GM19240 (cell line): Measurements from ENCODE around the gene ADGRF5.
"Not testable (repeated sequence)": the region's sequence is repeated elsewhere in the genome, so short reads cannot be mapped to it uniquely, and the experiment has no call there.

Source experiments
- DNase-seq: peaks from one replicate; pipeline ENCODE4 v3.0.0; 2011; ENCODE audit warnings: low spot score; ENCODE audit not compliant: insufficient read length

Gene ADGRF5

DNA sequence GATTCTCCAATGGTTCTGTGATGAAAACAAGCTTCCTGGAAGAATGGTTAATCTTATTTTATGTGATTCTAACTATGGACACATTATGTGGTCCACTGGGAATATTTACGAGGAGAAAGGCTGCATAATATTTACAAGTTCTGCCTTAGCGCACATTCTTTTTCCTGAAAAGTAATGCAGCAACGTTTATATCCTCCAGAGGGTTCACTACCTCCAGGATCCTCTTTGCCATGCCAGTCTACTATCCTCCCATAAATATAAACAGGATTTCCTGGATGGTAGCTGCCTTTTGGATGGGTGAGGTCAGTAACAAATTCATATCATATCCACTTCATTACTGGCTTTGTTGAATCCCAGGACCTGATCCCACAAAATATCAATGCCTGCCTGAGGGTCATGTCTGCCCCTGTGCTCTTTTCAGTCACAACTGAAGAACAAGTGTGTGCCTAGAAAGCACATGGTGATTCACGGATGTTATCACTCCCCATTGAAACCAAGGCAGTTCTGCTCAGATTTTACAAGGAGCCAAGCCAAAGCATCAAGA, 30.4 kb downstream of the ADGRF5 start:
- no peak for DNase-seq

DNA sequence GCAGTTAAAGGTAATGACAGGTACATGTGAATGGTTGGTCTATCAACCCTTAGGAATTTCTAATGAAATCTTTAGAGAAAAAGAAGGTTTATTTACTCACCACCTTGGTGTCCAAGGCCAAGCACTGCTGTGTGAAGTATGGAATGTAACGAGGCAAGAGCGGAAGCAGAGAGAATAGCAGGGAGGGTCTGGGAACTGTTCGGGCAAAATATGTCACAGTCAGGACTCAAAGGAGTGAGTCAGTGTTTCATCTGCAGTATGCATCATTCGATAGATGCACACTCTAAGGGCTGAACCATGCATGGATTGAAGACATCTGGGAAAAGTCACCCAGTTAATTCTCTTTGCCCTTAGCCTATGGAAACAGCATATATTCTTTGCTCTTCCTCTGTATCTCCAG, 33.2 kb downstream of the ADGRF5 start:
- DNase-seq, result no peak

GRCh38 chr6:46888031-46888430, 33.7 kb downstream of the ADGRF5 start:
- no peak for DNase-seq

- no peak for DNase-seq
Observed at GRCh38 chr6:46882645-46883044, 39.1 kb downstream of the ADGRF5 start.

DNA sequence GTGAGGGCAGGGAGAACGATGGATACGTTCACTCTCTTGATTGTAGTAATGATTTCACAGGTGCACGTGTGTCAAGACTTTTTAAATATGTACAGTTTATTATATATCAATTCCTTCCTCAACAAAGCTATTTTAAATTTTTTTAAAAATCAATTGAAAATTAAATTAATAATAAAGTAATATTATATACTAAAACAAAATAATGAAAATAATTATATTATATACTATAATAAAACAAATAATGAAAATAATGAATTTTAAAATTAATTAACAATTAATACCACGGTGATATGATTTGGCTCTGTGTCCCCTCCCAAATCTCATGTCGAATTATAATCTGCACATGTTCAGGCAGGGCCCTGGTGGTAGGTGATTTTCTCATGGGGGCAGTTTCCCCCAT, 42.7 kb downstream of the ADGRF5 start:
- no peak for DNase-seq

- DNase-seq, result no peak
Observed at GRCh38 chr6:46876126-46876525, 45.6 kb downstream of the ADGRF5 start.

DNA sequence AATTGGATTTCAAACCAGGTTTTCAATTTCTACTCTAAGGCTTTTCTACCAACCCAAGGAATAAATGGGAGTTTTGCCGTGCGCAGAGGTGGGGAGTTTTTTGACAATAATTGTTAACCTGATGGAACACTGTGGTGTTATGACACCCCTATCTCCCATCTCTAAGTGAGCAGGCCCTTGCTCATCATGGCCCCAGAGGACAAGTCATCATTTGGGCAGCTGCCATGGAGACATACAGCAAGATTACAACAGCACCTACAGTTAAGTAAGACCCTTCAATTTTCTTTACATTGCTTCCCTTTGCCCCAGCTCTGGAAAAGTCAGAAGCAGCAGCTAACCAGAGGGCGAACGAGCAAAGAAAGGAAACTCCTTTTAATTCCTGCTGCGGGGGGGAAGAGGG, 54.3 kb downstream of the ADGRF5 start:
- no peak for DNase-seq

- DNase-seq, result no peak
Observed at GRCh38 chr6:46865221-46865620, 56.5 kb downstream of the ADGRF5 start.

GRCh38 chr6:46863791-46864190, 57.9 kb downstream of the ADGRF5 start:
- no peak for DNase-seq

DNA sequence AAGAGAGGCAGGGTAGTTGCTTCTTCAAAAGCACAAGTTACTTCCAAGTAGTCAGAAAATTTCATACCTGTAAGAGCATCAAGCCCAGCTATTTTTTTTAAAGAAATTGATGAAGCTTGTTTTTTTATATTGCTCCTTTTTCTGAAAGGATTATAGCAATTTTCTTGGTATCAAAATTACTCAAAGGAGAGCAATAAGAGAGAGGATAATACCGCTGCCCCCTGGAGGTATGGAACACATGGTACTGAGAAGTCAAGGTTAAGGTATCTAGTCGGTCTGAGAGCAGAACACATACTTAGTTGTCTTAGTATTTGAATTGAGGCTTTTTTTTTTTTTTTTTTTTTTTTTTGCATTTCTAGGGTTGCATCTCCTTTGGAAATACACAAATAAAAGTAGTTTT, 59.4 kb downstream of the ADGRF5 start:
- no peak for DNase-seq

GRCh38 chr6:46855966-46856365, 65.8 kb downstream of the ADGRF5 start:
- not testable (repeated sequence) for DNase-seq

DNA sequence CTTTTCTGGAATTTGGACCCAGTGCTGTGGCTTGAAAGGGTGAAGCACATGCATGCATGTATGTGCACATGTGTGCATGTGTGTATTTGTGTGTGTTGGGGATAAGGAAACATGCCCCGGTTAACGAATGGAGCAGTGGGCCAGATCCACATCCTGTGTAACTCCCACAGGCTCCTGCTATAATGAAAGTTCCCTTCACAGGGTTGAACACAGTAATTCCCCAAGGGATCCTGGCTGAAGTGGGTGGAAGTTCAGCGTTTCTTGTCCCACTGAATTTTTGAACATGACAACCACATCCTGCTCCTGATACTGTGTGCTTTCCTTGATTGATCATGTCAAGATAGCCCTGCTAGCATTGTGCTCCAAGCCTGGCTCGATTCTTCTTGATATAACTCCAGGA, 70.2 kb downstream of the ADGRF5 start:
- DNase-seq, result not testable (repeated sequence)

DNA sequence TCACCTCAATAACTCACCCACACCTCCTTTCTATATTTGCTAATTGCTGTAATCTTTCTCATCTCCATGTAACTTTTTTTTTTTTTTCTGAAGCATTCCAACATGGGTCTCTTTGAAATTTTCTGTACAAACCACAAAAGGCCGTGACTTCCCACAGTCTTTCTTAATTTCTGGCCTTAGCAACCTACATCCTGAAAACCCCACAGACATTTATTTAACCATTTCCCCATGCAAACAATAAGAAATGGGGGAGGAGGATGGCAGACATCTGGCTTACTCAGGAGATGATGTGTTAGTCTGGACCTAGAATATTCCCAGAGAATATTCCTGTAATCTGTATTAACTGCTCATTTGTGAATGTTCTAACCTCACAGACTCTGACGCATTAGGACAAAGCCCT, 70.9 kb downstream of the ADGRF5 start:
- no peak for DNase-seq

DNA sequence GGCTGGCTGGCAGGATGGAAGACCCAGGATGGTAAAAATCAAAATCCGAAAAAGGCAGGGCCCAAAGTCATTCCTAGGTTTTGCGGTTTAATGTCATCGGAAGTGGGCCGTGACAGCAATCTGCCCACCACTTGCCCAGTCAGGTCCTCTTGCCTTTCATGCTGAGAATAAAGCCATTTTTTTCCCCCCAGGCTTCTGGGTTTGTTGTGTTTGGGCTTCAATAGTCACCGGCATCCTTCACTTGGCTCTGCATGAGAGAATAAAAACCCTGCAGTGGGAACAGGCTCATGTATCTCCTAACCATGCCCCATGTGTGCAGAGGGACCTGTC, 72.4 kb downstream of the ADGRF5 start:
- no peak for DNase-seq

GRCh38 chr6:46848684-46849360, 72.9 kb downstream of the ADGRF5 start:
- DNase-seq, result peak; percentile 32

GRCh38 chr6:46845126-46845525, 76.6 kb downstream of the ADGRF5 start:
- DNase-seq, result no peak

GRCh38 chr6:46842252-46842846, 79.4 kb downstream of the ADGRF5 start:
- not testable (repeated sequence) for DNase-seq

DNA sequence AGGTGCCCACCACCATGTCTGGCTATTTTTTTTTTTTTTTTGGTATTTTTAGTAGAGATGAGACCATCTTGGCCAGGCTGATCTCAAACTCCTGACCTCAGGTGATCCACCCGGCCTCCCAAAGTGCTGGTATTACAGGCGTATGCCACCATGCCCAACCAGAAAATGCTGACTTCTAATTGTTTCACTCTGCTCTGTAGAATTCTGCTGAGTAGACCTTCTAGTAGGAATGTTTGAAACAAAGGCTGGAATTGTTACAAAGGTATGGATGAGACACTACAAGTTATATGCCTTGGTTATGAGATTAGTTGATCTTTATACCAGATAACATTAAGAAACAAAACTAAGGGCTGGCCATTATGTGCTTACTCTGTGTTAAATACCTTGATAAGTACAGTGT, 83.7 kb downstream of the ADGRF5 start:
- DNase-seq, result no peak

- DNase-seq, result not testable (repeated sequence)
Observed at GRCh38 chr6:46834991-46835390, 86.7 kb downstream of the ADGRF5 start.

- not testable (repeated sequence) for DNase-seq
Observed at GRCh38 chr6:46834257-46834916, 87.4 kb downstream of the ADGRF5 start.

- no peak for DNase-seq
Observed at GRCh38 chr6:46832816-46833215, 88.9 kb downstream of the ADGRF5 start.

DNA sequence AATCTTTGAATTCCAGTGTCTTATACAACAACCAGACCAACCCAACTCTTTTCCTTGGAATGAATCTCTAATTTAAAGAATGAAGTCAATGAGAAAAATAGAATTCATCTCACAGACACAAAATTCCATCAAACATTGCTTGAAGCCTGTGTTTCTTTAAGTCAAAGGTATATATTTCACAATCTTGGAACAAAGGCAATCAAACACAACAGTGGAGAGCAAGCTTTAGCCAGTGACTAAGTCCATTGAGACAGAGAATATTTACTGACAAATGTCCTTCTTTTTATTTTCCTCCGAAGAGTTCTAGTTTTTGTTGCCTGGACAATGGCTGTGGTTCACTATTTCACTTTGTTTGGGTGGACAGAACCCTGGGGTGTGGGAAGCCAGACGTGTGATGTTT, 92.8 kb downstream of the ADGRF5 start:
- no peak for DNase-seq

GRCh38 chr6:46821458-46821881, 100.3 kb downstream of the ADGRF5 start:
- DNase-seq, result no peak
